HS-27A (cell line): Measurements from ENCODE around the gene AKAP13.

Source experiments
- DNase-seq: peaks from one replicate; pipeline ENCODE4 v3.0.0-alpha.2; 2012; ENCODE audit warnings: low read depth, missing footprints

Gene AKAP13

GRCh38 chr15:85770096-85771041 lies 390.0 kb downstream of the AKAP13 start:
- no peak for DNase-seq

DNA sequence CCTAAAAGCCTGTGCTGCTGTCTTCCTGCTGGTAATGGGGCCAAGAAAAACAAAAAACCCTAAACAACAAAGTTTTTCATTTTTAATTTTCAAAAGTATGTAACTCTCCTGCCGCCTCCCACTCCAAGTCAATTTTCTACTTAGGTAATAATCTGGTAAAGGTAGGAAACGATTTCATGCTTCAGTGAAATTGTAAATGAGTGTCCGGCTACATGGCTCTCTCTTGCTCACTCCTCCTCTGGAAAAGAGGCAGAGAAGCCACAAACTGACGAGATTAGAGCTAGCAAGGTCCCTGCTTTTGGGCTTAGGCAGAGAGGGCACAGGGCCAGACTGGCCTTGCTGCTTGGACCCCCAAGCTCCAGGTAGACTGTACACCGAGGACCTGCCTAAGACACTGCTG lies 390.9 kb downstream of the AKAP13 start:
- DNase-seq = no peak

DNA sequence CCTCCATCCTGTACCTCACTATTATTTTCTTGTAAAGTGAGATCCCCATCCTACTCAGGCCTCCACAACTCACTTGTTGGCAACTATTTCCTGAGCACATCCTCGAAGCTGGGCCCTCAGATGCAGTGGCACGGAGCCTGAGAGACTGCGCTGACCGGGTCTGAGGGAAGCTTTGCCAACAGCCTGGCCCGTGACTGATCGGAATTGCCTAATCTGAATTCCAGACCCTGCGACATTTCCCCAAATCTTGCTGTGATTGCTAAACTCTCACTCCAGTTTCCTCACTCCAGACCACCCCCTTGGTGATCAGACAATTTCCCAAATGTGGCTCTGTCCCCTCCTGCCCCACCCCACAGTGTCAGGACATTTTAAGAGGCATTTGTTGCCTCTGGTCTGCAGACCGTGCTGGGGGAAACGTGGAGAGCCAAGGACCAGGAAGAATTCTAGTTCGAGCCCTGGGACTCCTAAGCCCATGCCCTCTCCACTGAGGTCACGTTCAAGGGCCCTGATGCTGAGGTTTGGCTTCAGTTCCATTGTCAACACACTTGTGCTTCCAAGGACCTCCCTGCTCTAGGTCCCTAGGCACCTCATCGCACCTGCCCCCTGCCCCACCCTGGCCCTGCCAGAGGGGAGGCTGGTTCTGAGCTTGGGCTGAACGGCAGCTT lies 391.5 kb downstream of the AKAP13 start:
- no peak for DNase-seq

- DNase-seq = no peak
Observed at GRCh38 chr15:85772668-85773067, 392.3 kb downstream of the AKAP13 start.

DNA sequence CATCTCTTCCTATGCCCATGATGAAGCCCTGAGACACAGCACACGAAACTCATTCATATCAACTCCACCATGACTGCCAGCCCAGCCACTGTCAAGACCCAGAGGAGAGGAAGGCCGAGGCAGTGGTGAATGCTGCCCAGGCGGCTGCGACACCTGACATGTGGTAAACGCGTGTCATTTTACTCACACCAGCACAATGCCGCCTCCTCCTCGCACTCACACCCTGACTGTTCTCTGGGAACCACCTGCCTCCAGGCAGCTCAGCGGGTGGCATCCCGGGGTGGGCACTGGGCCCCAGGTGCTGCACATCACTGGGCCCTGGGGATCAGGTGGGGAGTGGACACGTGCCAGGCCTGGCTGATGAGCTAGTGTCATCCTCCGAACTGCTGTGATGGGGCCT lies 392.8 kb downstream of the AKAP13 start:
- no peak for DNase-seq

DNA sequence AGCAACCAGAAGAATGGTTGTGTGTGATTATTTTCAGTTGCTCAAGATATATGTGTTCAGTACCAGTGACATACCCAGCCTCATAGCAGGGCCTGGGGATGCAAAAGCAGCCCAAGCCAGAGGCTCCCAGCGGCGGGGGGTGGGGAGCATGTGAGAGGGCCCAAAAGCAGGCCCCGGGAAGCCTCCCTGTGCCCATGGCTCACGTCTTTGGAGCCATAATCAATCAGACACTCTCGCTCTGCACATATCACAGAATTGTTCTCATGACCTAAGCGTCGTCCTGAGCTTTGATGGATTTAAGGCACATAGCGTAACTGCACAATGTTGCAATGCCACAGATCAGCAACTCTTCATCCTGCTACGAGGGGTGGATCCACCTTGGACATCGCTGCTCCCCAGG lies 393.6 kb downstream of the AKAP13 start:
- no peak for DNase-seq

GRCh38 chr15:85777250-85778106 lies 397.1 kb downstream of the AKAP13 start:
- no peak for DNase-seq

DNA sequence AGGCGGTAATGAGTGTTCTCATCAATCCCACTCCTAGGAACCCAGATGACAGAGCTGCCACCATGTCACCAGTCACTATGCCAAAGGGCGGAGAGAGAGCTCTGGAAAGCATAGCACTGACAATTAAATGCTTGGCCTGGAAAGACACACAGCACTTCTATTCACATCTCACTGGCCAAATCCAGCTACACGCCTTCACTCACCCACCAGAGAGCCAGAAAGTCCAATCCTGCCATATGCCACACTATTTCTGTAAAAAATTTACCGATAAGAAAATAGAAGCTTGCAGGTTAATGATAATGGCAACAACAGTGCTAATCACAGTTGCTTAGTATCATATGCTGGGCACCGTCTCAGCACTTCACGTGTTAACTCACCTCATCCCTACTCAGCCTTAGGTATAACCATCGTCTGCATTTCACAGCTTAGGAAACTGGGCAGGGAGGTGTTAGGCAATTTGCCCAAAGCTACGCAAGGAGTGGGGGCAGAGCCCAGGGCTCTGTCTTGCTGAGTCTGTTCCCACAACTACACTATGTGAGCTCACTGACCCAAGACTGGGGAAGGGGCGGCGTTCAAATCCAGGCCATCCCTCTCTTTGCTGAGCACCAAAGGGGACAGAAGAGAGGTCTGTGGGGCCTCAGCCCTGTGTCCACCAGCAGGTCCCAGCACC lies 397.8 kb downstream of the AKAP13 start:
- DNase-seq = no peak

- no peak for DNase-seq
Observed at GRCh38 chr15:85779249-85779648, 398.8 kb downstream of the AKAP13 start.

- DNase-seq = no peak
Observed at GRCh38 chr15:85780225-85780985, 400.0 kb downstream of the AKAP13 start.

DNA sequence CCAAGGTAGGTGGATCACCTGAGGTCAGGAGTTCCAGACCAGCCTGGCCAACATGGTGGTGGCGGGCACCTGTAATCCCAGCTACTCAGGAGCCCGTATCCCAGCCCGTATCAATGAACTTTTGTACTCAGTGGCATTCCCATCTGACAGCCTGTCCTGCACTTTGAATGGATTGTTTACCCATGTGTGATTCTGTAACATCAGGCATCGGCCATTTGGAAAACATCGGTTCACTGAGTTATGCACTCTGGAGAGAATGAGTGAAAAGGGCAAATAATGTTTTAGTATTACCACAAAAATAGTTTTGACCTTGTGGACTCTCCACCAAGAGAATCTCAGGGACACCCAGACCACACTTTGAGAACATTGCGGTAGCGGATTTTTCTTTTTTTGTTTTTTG lies 400.7 kb downstream of the AKAP13 start:
- no peak for DNase-seq

DNA sequence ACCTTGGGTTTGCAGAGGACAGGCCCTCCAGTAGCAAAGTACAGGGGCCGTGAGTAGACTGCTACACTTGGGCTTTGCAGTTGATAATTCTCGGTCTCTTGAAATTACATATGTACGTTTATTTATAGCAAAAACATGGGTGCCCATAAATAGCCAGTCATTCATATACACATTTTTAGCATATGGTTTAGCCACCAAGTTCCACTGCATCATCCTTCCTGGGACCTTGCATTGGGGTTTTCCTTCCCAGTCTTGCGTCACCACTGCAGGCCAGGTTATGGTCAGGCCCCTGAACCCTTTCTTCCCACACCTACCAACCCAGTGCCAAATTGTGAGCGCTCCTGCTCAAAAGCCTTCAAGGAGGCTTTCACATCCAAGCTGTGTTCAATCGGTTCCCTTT lies 401.7 kb downstream of the AKAP13 start:
- DNase-seq = no peak

DNA sequence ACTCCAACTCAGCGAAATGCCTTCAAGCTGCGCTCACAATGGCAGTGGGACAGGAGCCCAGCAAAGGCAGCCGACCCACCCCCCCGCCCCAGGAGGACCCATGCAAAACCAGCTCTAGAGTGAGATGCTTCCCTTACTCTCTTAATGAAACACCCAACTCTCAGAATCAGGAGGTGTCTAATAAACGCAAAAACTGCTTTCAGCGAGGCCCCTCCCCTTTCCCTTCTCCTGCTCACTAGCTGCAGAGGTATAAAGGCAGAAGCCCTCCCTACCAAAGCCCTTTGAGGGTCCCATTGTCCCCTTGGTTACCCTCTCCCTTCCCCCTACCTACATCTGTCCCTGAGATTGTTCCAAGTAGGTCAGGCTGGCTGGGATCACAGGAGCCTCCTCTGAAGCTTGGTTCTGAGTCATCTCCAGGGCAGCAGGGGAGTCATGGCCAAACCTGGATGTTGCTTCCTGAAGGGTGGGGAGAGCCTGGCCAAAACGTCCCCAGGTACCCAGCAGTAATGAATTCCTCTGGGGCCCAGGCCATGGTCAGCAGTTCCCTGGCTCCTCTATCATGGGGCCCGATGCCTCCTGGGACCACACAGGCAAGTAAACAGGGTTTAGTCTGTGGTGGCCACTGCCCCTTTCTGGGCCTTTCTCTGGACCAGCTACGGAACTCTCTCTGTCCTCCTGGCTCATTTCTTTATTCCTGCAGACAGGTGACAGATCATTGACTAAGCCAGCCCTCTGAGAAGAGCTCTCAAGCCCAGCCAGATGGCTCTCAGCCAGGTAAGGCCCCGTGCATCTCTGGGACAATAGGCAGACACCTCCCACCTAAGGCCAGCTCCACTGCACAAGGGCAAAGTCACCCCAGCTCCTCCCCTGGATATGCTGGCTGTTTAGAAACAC lies 405.7 kb downstream of the AKAP13 start:
- DNase-seq = no peak

GRCh38 chr15:85786781-85787114 lies 406.3 kb downstream of the AKAP13 start:
- DNase-seq = no peak

DNA sequence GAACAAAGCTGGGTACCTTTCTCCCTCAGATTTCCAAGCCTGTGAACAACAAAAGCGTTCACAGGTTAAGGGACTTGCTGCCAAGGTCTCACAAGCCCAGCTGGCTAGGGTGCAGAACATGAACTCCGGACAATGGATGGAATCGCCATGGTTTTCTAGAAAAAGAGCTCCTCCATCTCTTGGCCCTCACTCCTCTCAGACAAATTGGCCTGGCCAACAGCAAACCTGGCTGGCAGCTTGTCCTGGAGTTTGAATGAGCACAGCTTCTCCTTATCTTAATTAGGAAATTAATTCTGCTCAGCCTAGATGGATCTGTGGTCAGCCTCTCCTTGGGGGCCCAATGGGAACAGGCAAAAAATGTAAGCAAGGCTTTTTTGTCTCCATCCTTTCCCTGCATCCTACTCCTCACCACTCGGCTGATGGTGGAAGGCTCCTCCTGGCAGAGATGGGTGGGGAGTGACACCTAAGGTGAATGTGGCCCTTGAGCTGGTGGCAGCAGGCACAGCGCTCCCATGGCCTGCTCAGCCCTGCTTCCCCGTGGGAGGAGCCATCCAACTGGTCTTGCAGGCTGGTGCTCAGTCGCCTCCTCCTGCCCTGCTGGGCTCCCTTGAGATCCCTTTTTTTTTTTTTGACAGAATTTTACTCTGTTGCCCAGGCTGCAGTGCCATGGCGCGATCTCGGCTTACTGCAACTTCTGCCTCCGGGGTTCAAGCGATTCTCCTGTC lies 408.5 kb downstream of the AKAP13 start:
- DNase-seq = no peak

- DNase-seq = no peak
Observed at GRCh38 chr15:85789496-85789875, 409.1 kb downstream of the AKAP13 start.

GRCh38 chr15:85792102-85792731 lies 411.8 kb downstream of the AKAP13 start:
- DNase-seq = no peak

DNA sequence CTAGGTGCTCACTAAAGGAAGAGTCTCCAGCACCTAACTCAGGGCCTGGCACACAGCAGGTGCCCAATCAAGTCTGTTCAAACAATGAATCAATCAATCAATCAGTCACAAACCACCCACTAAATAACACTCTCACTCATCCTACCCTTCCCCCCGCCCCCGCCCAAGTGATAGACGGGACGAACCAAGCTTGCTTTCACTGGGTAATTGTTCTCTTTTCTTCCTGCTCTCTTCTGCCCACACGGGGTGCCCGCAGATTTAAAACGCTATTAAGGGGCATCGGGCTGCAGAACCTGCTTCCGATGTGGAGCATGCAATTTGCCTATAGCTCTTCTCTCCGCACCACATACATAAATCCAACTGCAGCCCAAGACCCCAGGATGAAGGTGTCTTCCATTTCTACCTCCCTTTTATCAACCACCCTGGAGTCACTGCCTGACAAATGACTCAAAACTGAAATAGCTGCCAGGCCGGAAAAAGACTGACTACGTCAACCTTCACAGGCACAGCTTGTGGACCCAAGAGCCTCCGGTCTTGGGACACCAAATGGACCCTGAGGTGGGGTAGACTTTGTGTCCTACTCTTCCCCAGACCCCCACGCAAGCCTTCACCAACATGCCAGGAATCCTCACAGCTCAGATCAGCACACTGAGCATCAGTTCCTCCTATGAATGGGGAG lies 412.6 kb downstream of the AKAP13 start:
- no peak for DNase-seq
